Breast epithelium (tissue), 3 donors: ENCODE results near the gene PTGR2.

Source experiments
- CTCF ChIP-seq, 3 donors: fragments of 450-650 bp; IDR thresholded peaks; one replicate each; pipeline ENCODE4 v1.5.1; 2016 to 2017; ENCODE audit warnings: antibody characterized with exemption in 3 of 3, mild to moderate bottlenecking in 3 of 3, moderate library complexity in 3 of 3
- POLR2A ChIP-seq: fragments of 450-650 bp; IDR thresholded peaks from one replicate; pipeline ENCODE4 v1.6.1; 2016; ENCODE audit warnings: antibody characterized with exemption, mild to moderate bottlenecking, moderate library complexity
- POLR2AphosphoS5 ChIP-seq, 3 donors: sonication (generic); formaldehyde crosslinking; IDR thresholded peaks; one replicate each; pipeline ENCODE4 v1.6.1; 2017; ENCODE audit warnings: antibody characterized with exemption in 3 of 3

GRCh38 chr14:73873660-73874059 lies 22.0 kb downstream of the PTGR2 start:
- TF ChIP-seq CTCF (IDR thresholded peaks at IDR 0.05) (no peak), POLR2A (no peak), POLR2AphosphoS5 (IDR thresholded peaks at IDR 0.05) (no peak)
